Naive thymus-derived CD4-positive, alpha-beta T cell (primary cell): ENCODE measurements around the gene BCAS4. TPM values are rescaled to one million over a fixed set of nuclear protein-coding genes. Genes with fewer than 3 reads are reported as not detected.
"Not testable (repeated sequence)": the region's sequence is repeated elsewhere in the genome, so short reads cannot be mapped to it uniquely, and the experiment has no call there.

ENCODE experiments used
- ATAC-seq: fragments of 150-1000 bp; cut with Tn5 transposase; 2 replicates; pipeline ENCODE4 v1.10.0; 2021; ENCODE audit warnings: mild to moderate bottlenecking, moderate library complexity
- CTCF ChIA-PET: fragments of 350-600 bp; sonication (Branson Sonifier 250); formaldehyde crosslinking; loops from one replicate; lab custom pipeline; 2021; ENCODE audit warnings: antibody characterized with exemption; lab: Charles Lee
- POLR2A ChIA-PET: fragments of 350-600 bp; sonication (Branson Sonifier 250); formaldehyde crosslinking; loops from one replicate; lab custom pipeline; 2021; ENCODE audit warnings: antibody characterized with exemption, inconsistent platforms; lab: Charles Lee
- DNase-seq, 9 donors: peaks; one replicate each; pipeline versions ENCODE4 v3.0.0 to v3.0.0-alpha.2; 2020 to 2022; ENCODE audit warnings: mixed read lengths in 1 of 9
- H3K27ac ChIP-seq: one replicate; pipeline ENCODE4 v1.7.0; 2013; ENCODE audit warnings: mild to moderate bottlenecking, low read depth, low read length, moderate library complexity
- H3K27me3 ChIP-seq, 2 donors: one replicate each; pipeline ENCODE4 v1.7.0; 2013; ENCODE audit warnings: low read length in 2 of 2, mild to moderate bottlenecking in 2 of 2, moderate library complexity in 2 of 2; ENCODE audit not compliant: control insufficient read depth in 2 of 2, insufficient read depth in 2 of 2
- H3K36me3 ChIP-seq, 3 experiments: 1 replicate in 2 of 3; 2 replicates in 1 of 3; pipeline ENCODE4 v1.7.0; 2013; ENCODE audit warnings: low read length in 3 of 3, mild to moderate bottlenecking in 3 of 3, moderate library complexity in 1 of 3; ENCODE audit not compliant: insufficient read depth in 3 of 3, control insufficient read depth in 2 of 3
- H3K4me1 ChIP-seq, 2 donors: one replicate each; pipeline ENCODE4 v1.7.0; 2013; ENCODE audit warnings: low read length in 2 of 2, mild to moderate bottlenecking in 2 of 2, moderate library complexity in 1 of 2; ENCODE audit not compliant: control insufficient read depth in 2 of 2, insufficient read depth in 2 of 2
- H3K4me3 ChIP-seq: 2 replicates; pipeline ENCODE4 v1.7.0; 2013; ENCODE audit warnings: mild to moderate bottlenecking, low read length
- H3K9me3 ChIP-seq, 3 experiments: 1 replicate in 2 of 3; 2 replicates in 1 of 3; pipeline ENCODE4 v1.7.0; 2013; ENCODE audit warnings: low read length in 3 of 3; ENCODE audit not compliant: control insufficient read depth in 2 of 3
- H3K27ac Mint-ChIP-seq, 9 donors: one replicate each; pipeline ENCODE4 v1.8.0; 2020 to 2022; ENCODE audit warnings: mixed read lengths in 9 of 9, mild to moderate bottlenecking in 8 of 9, moderate library complexity in 5 of 9, inconsistent platforms in 2 of 9
- H3K27me3 Mint-ChIP-seq, 5 donors: one replicate each; pipeline ENCODE4 v1.8.0; 2021 to 2022; ENCODE audit warnings: mixed read lengths in 5 of 5, mild to moderate bottlenecking in 1 of 5
- H3K36me3 Mint-ChIP-seq, 5 donors: one replicate each; pipeline ENCODE4 v1.8.0; 2020 to 2022; ENCODE audit warnings: mixed read lengths in 5 of 5, mild to moderate bottlenecking in 3 of 5, inconsistent platforms in 1 of 5
- H3K4me1 Mint-ChIP-seq, 7 donors: one replicate each; pipeline ENCODE4 v1.8.0; 2020 to 2022; ENCODE audit warnings: mixed read lengths in 7 of 7, mild to moderate bottlenecking in 3 of 7, inconsistent platforms in 1 of 7
- H3K4me3 Mint-ChIP-seq, 10 donors: one replicate each; pipeline ENCODE4 v1.8.0; 2020 to 2022; ENCODE audit warnings: mild to moderate bottlenecking in 10 of 10, mixed read lengths in 10 of 10, moderate library complexity in 6 of 10, inconsistent platforms in 2 of 10
- H3K9me3 Mint-ChIP-seq, 11 donors: one replicate each; pipeline ENCODE4 v1.8.0; 2020 to 2022; ENCODE audit warnings: mixed read lengths in 11 of 11, mild to moderate bottlenecking in 4 of 11, inconsistent platforms in 1 of 11, moderate library complexity in 1 of 11
- intact Hi-C, 2 donors: fragments of 100-400 bp; cut with micrococcal nuclease; formaldehyde crosslinking; loops; one replicate each; pipeline ENCODE4 v1.15.1; 2023
- polyA plus RNA-seq, 2 donors: library from polyadenylated mRNA; unstranded; fragments of 300-500 nt; fragmentation: Illumina TruSeq; gene quantifications; one replicate each; pipeline ENCODE4 v1.2.3, GENCODE V29; 2021
- total RNA-seq, 6 experiments: library from RNA in 5 of 6; stranded (reverse) in 5 of 6; gene quantifications; 1 replicate in 5 of 6; 2 replicates in 1 of 6; pipeline ENCODE4 v1.2.3 and lab custom pipeline; 2021 to 2026

BCAS4 gene
- total and polyA plus RNA-seq, 7 experiments from 2014 or later: 5.5 to 54.0 (median 24.1) TPM

DNA sequence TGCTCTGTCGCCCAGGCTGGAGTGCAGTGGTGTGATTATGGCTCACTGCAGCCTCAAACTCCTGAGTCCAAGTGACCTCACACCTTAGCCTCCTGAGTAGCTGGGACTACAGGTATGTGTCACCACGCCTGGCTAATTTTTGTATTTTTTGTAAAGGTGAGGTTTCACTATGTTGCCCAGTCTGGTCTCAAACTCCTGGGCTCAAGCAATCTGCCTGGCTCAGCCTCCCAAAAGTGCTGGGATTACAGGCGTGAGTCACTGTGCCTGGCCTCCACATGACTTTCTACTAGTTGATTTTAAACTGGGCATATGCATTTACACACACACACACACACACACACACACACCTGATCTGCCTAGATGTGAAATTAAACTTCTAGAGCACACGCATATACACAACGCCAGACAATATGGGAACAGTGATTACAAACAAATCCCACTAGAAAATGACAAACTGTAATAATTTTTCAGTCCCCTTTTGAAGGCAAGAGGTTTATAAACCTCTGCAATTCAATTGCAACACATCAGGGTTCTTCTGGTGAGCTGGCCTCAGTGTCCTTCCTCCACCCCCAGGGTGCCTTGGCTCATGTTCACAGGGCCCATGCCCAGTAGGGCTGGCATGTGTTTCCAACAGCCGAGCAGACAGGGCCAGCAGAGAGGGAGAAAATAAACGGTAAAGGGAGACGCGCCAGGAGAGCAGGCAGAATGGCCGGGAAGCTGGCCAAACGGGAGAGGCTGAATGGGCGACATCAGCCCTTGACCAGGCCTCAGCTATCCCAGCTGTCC is 32.2 kb upstream of the BCAS4 start:
- Histone ChIP-seq H3K27ac (no peak overlapping the region), H3K4me3 (no peak overlapping the region), H3K9me3 (no peaks in the 10 kb centered on the region), H3K27me3 (no peaks in the 10 kb centered on the region), H3K36me3 (no peaks in the 10 kb centered on the region), H3K4me1 (no peaks in the 10 kb centered on the region)
- DNase-seq (no peak), ATAC-seq (no peak)
- Mint-ChIP-seq H3K27ac (no peak overlapping the region), H3K4me3 (no peak overlapping the region), H3K9me3 (no peaks in the 10 kb centered on the region), H3K36me3 (no peaks in the 10 kb centered on the region), H3K27me3 (peaks cover 0 to 9% (median 4%) of the 10 kb centered on the region in 5 donors), H3K4me1 (no peaks in the 10 kb centered on the region)
- ChIA-PET CTCF (no interaction called here), POLR2A (no interaction called here)
- intact Hi-C loops: no loop called here

DNA sequence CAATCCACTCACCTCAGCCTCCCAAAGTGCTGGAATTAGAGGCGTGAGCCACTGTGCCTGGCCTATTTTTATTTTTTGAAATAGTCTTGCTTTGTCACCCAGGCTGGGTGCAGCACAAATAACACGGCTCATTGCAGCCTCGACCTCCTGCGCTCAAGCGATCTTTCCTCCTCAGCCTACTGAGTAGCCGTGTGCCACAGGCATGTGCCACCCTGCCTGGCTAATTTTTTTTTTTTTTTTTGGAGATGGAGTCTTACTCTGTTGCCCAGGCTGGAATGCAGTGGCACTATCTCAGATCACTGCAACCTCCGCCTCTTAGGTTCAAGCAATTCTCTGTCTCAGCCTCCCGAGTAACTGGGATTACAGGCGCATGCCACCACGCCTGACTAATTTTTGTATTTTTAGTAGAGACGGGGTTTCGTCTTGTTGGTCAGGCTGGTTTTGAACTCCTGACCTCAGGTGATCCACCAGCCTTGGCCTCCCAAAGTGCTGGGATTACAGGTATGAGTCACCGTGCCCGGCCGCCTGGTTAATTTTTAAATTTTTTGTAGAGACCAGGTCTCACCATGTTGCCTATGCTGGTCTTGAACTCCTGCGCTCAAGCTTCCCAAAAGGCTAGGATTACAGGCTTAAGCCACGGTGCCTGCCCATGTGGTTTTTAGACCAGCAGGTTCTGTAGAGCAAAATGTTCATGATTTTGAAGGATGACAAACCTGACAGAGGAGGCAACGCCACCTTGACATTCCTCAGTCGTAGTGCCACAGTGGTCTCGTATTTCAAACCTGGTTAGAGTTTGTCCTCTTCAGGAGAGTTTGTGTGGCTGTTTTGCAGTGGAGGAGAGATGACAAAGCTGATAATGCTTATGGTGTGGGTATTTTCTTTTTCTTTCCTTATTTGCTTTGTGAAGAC is 31.1 kb upstream of the BCAS4 start:
- H3K36me3 Mint-ChIP-seq, H3K36me3 ChIP-seq, H3K27ac ChIP-seq, H3K27me3 Mint-ChIP-seq, H3K27me3 ChIP-seq, DNase-seq, POLR2A ChIA-PET, H3K9me3 ChIP-seq, H3K4me3 ChIP-seq, intact Hi-C loops, H3K4me3 Mint-ChIP-seq, H3K4me1 ChIP-seq, ATAC-seq, H3K4me1 Mint-ChIP-seq, H3K9me3 Mint-ChIP-seq: not testable (repeated sequence)
- CTCF ChIA-PET: interaction anchor here (0.6 kb wide), 1 partner anchor 10 kb away, joined by 3 read pairs; no protein-coding TSS in a partner anchor
- peak overlapping the region in 1 of 9 donors; percentile 34 for H3K27ac Mint-ChIP-seq

DNA sequence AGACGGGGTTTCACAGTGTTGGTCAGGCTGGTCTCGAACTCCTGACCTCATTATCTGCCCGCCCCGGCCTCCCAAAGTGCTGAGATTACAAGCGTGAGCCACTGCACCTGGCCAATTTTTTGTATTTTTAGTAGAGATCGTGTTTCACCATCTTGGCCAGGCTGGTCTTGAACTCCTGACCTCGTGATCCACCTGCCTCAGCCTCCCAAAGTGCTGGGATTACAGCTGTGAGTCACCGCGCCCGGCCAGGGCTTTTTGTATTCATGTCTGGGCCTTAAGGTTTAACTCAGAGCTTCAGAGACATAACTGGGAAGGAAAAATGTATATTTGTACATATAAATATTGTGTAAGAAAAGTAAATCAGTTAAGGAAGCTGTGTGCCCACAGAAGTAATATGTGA is 29.6 kb upstream of the BCAS4 start:
- H3K9me3 ChIP-seq, ATAC-seq, H3K27ac Mint-ChIP-seq, H3K27me3 ChIP-seq, H3K27ac ChIP-seq, H3K4me3 ChIP-seq, CTCF ChIA-PET, intact Hi-C loops, H3K9me3 Mint-ChIP-seq, H3K4me3 Mint-ChIP-seq, H3K36me3 ChIP-seq, DNase-seq, H3K4me1 Mint-ChIP-seq, H3K27me3 Mint-ChIP-seq, H3K4me1 ChIP-seq, H3K36me3 Mint-ChIP-seq: not testable (repeated sequence)
- POLR2A ChIA-PET: interaction anchor here (0.6 kb wide), 1 partner anchor 15 kb away, joined by 3 read pairs; no protein-coding TSS in a partner anchor

DNA sequence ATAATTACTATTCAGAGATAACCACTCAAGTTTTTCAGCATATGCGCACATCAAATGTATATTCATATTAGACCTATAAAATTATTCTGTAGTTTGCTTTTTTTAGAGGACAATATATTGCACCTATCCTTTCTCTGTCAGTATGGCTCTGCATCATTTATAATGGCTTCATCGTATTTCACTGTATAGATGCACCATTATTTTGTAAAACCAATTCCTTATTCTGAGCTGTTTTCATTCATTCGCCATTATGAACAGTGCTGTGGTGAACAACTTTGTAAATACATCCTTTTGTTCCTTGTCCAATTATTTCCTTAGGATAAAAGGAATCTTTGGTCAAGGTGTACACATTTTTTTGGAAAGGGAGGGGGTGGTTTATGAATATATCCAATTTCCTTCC is 29.2 kb upstream of the BCAS4 start:
- H3K4me3 ChIP-seq: no peak overlapping the region
- no peaks in the 10 kb centered on the region for H3K4me1 Mint-ChIP-seq
- intact Hi-C loops: no loop called here
- DNase-seq (no peak), ATAC-seq (no peak)
- no peak overlapping the region for H3K27ac Mint-ChIP-seq
- no peaks in the 10 kb centered on the region for H3K36me3 Mint-ChIP-seq
- ChIA-PET CTCF (no interaction called here), POLR2A (interaction anchor here (0.6 kb wide), 1 partner anchor 15 kb away, joined by 3 read pairs; no protein-coding TSS in a partner anchor)
- no peaks in the 10 kb centered on the region for H3K36me3 ChIP-seq
- H3K9me3 Mint-ChIP-seq: no peaks in the 10 kb centered on the region
- peaks cover 0 to 9% (median 7%) of the 10 kb centered on the region in 5 donors for H3K27me3 Mint-ChIP-seq
- no peaks in the 10 kb centered on the region for H3K9me3 ChIP-seq
- no peaks in the 10 kb centered on the region for H3K4me1 ChIP-seq
- no peak overlapping the region for H3K4me3 Mint-ChIP-seq
- H3K27me3 ChIP-seq: no peaks in the 10 kb centered on the region
- no peak overlapping the region for H3K27ac ChIP-seq

DNA sequence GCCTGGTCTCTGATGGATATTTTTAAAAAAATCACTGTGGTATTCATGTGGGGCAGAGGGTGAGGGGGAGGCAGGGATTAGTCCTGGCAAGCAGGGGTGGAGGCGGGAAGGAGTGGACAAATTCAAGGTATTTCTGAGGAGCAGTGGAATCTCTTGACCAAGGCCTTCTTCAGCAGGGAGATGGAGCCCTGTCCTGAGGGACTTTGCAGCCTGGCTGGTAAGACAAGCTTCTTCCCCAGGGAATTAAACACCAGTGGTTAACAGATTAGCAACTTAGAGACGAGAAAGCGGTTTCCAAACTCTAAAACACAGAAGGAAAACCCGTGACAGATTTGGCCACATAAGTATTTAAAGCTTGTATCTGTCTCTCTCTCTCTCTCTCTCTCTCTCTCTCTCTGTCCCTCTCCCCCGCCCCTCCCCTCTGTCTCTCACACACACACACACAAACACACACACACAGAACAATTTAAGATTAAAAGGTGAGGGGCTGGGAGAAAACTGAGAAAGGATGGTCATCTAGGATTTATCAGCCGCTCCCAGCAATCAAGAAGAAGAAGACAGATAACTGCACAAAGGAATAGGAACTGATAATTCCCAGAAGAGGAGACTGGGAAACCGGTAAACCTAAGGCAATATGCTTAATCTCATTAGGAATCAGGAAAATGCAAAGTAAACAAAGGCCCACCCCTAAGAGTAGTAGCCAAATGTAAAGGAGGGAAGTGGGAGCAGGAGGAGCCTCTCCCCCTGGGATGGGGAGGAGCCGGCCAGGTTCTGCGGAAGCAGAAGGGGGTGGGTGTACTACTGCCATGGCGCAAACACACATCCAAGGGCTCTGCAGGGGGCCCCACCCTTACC is 27.7 kb upstream of the BCAS4 start:
- H3K27me3 Mint-ChIP-seq, intact Hi-C loops, H3K27me3 ChIP-seq, H3K4me1 ChIP-seq, CTCF ChIA-PET, H3K4me1 Mint-ChIP-seq, ATAC-seq, H3K27ac ChIP-seq, H3K4me3 ChIP-seq, H3K4me3 Mint-ChIP-seq, H3K9me3 ChIP-seq, DNase-seq, H3K9me3 Mint-ChIP-seq, H3K36me3 Mint-ChIP-seq, H3K27ac Mint-ChIP-seq, H3K36me3 ChIP-seq, POLR2A ChIA-PET: not testable (repeated sequence)

DNA sequence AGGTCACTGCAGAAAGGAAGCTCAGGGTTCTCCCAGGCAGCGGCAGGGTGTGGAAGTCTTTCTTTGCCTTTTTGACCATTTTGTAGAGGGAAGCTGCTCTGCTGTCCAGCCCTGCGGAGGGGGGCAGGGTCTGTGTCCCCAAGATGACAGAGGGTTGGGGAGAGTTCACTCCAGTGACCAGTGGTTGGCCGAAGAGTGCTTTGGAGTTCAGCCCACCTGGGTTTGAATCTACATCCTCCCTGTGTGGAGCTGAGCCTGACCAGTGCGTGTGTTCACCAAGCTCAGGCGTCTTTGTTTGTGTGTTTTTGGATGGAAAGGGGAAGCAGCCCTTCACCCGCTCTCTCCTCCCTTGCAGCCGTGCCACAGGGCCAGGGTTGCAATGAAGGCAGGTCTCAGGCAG is 25.9 kb upstream of the BCAS4 start:
- H3K9me3 Mint-ChIP-seq, H3K4me1 Mint-ChIP-seq, H3K9me3 ChIP-seq, H3K27me3 Mint-ChIP-seq, H3K27ac ChIP-seq, H3K4me1 ChIP-seq, H3K4me3 ChIP-seq, CTCF ChIA-PET, H3K36me3 ChIP-seq, intact Hi-C loops, H3K36me3 Mint-ChIP-seq, H3K27me3 ChIP-seq, DNase-seq, ATAC-seq, H3K4me3 Mint-ChIP-seq, H3K27ac Mint-ChIP-seq, POLR2A ChIA-PET: not testable (repeated sequence)
